IMR-90 (cell line): ENCODE measurements around the gene TBC1D1. TPM values are rescaled to one million over a fixed set of nuclear protein-coding genes. Genes with fewer than 3 reads are reported as not detected.

Experiments
- ATAC-seq: fragments of 200-7000 bp; cut with Tn5 transposase; 2 replicates; pipeline ENCODE4 v1.9.1; 2020; ENCODE audit warnings: low read depth, mild to moderate bottlenecking, moderate library complexity
- BruUV-seq: library from RNA; stranded (reverse); fragments of 400-500 nt; replicated peaks from 2 replicates; lab custom pipeline; 2021; lab: Mats Ljungman, UMichigan
- CTCF ChIA-PET: fragments of 300-600 bp; formaldehyde crosslinking; extraction: SDS; loops from one replicate; lab custom pipeline; 2021; ENCODE audit warnings: antibody characterized with exemption; lab: Yijun Ruan, JAX
- POLR2A ChIA-PET: fragments of 300-600 bp; sonication (Branson Sonifier 250); formaldehyde crosslinking; loops from one replicate; lab custom pipeline; 2022; ENCODE audit warnings: antibody characterized with exemption; ENCODE audit not compliant: unreplicated experiment; lab: Charles Lee
- DNase-seq: peaks from one replicate; pipeline ENCODE4 v3.0.0; 2013
- H2AFZ ChIP-seq: replicated peaks from 2 replicates; pipeline ENCODE3; 2013; ENCODE audit warnings: low read length, mild to moderate bottlenecking; ENCODE audit not compliant: poor library complexity
- H2AK5ac ChIP-seq: 2 replicates; pipeline ENCODE4 v1.6.1; 2013; ENCODE audit warnings: low read depth, low read length, inconsistent platforms
- H2AK9ac ChIP-seq: replicated peaks from 2 replicates; pipeline ENCODE3; 2013; ENCODE audit warnings: mild to moderate bottlenecking, low read depth, low read length, moderate library complexity; ENCODE audit not compliant: poor library complexity
- H2BK120ac ChIP-seq: 2 replicates; pipeline ENCODE4 v1.6.1; 2013; ENCODE audit warnings: low read depth, low read length, inconsistent platforms
- H2BK15ac ChIP-seq: 3 replicates; pipeline ENCODE4 v1.6.1; 2013; ENCODE audit warnings: low read depth, low read length, inconsistent platforms
- H2BK20ac ChIP-seq: 2 replicates; pipeline ENCODE4 v1.6.1; 2013; ENCODE audit warnings: low read depth, mild to moderate bottlenecking, inconsistent platforms, low read length, moderate library complexity
- H2BK5ac ChIP-seq: 2 replicates; pipeline ENCODE4 v1.6.1; 2013; ENCODE audit warnings: mild to moderate bottlenecking, low read depth, low read length, inconsistent platforms; ENCODE audit not compliant: poor library complexity, severe bottlenecking
- H3K14ac ChIP-seq: replicated peaks from 2 replicates; pipeline ENCODE4 v1.6.1; 2013; ENCODE audit warnings: low read depth, low read length, inconsistent platforms
- H3K18ac ChIP-seq: 2 replicates; pipeline ENCODE4 v1.6.1; 2013; ENCODE audit warnings: low read depth, low read length, control low read depth
- H3K23ac ChIP-seq: 2 replicates; pipeline ENCODE4 v1.6.1; 2013; ENCODE audit warnings: low read depth, low read length, inconsistent platforms
- H3K27ac ChIP-seq: 2 replicates; pipeline ENCODE4 v1.5.1; 2013; ENCODE audit warnings: mild to moderate bottlenecking, control low read depth, low read length; ENCODE audit not compliant: insufficient read depth
- H3K27me3 ChIP-seq: 2 replicates; pipeline ENCODE4 v1.6.1; 2013; ENCODE audit warnings: low read length; ENCODE audit not compliant: control insufficient read depth, insufficient read depth
- H3K36me3 ChIP-seq: 2 replicates; pipeline ENCODE4 v1.6.1; 2013; ENCODE audit warnings: low read length, mixed read lengths; ENCODE audit not compliant: control insufficient read depth, insufficient read depth
- H3K4ac ChIP-seq: 2 replicates; pipeline ENCODE4 v1.6.1; 2013; ENCODE audit warnings: low read depth, low read length, inconsistent platforms
- H3K4me1 ChIP-seq: 2 replicates; pipeline ENCODE4 v1.6.1; 2013; ENCODE audit warnings: low read length, mixed read lengths; ENCODE audit not compliant: control insufficient read depth, insufficient read depth
- H3K4me2 ChIP-seq: 2 replicates; pipeline ENCODE4 v1.6.1; 2013; ENCODE audit warnings: low read depth, mild to moderate bottlenecking, control low read depth, low read length, moderate library complexity
- H3K4me3 ChIP-seq: 2 replicates; pipeline ENCODE4 v1.5.1; 2013; ENCODE audit warnings: low read depth, mild to moderate bottlenecking, control low read depth, low read length, moderate library complexity; ENCODE audit not compliant: insufficient read depth
- H3K56ac ChIP-seq: 2 replicates; pipeline ENCODE4 v1.6.1; 2013; ENCODE audit warnings: low read length, inconsistent platforms; ENCODE audit not compliant: insufficient read depth; ENCODE audit errors: extremely low read depth
- H3K79me1 ChIP-seq, 2 experiments: 2 replicates each; pipeline ENCODE4 v1.6.1; 2013; ENCODE audit warnings: low read length in 2 of 2, inconsistent platforms in 1 of 2, low read depth in 1 of 2
- H3K9ac ChIP-seq: 2 replicates; pipeline ENCODE4 v1.6.1; 2013; ENCODE audit warnings: low read depth, low read length, control low read depth
- H3K9me1 ChIP-seq: 2 replicates; pipeline ENCODE4 v1.6.1; 2013; ENCODE audit warnings: low read length, inconsistent platforms; ENCODE audit not compliant: insufficient read depth
- H3K9me3 ChIP-seq: 2 replicates; pipeline ENCODE4 v1.6.1; 2013; ENCODE audit warnings: low read length; ENCODE audit not compliant: control insufficient read depth, insufficient read depth
- H4K20me1 ChIP-seq: 2 replicates; pipeline ENCODE4 v1.6.1; 2013; ENCODE audit warnings: low read length, inconsistent platforms; ENCODE audit not compliant: insufficient read depth
- H4K5ac ChIP-seq: 2 replicates; pipeline ENCODE4 v1.6.1; 2013; ENCODE audit warnings: mild to moderate bottlenecking, low read depth, low read length, control low read depth
- H4K8ac ChIP-seq, 2 experiments: 2 replicates each; pipeline ENCODE4 v1.6.1; 2013; ENCODE audit warnings: low read depth in 2 of 2, low read length in 2 of 2, control low read depth in 1 of 2, inconsistent platforms in 1 of 2
- H4K91ac ChIP-seq: 2 replicates; pipeline ENCODE4 v1.6.1; 2013; ENCODE audit warnings: low read depth, low read length, inconsistent platforms; ENCODE audit not compliant: insufficient read depth
- BHLHE40 ChIP-seq: fragments of 150-350 bp; IDR thresholded peaks from 2 replicates; pipeline ENCODE4 v1.6.1; 2016; ENCODE audit warnings: mild to moderate bottlenecking, low read depth, low read length
- CEBPB ChIP-seq: IDR thresholded peaks from 2 replicates; pipeline ENCODE4 v1.6.1; 2012; ENCODE audit warnings: low read depth, low read length, improper control_type of control experiment
- CHD1 ChIP-seq: IDR thresholded peaks from 2 replicates; pipeline ENCODE4 v1.6.1; 2012; ENCODE audit warnings: low read depth, low read length, improper control_type of control experiment
- CTCF ChIP-seq: conservative IDR thresholded peaks from 2 replicates; pipeline ENCODE4 v1.5.1; 2012; ENCODE audit warnings: mild to moderate bottlenecking, low read depth, low read length, improper control_type of control experiment
- ELK1 ChIP-seq: fragments of 150-350 bp; IDR thresholded peaks from 2 replicates; pipeline ENCODE4 v1.6.1; 2016; ENCODE audit warnings: low read depth, mild to moderate bottlenecking, low read length, moderate library complexity, borderline replicate concordance
- FOS ChIP-seq: fragments of 150-350 bp; IDR thresholded peaks from 2 replicates; pipeline ENCODE4 v1.6.1; 2016; ENCODE audit warnings: low read depth, low read length
- MAFK ChIP-seq: IDR thresholded peaks from 2 replicates; pipeline ENCODE4 v1.6.1; 2012; ENCODE audit warnings: low read depth, low read length, improper control_type of control experiment
- MAZ ChIP-seq: IDR thresholded peaks from 2 replicates; pipeline ENCODE4 v1.6.1; 2012; ENCODE audit warnings: low read depth, mild to moderate bottlenecking, low read length, improper control_type of control experiment, moderate library complexity, borderline replicate concordance
- MXI1 ChIP-seq: IDR thresholded peaks from 2 replicates; pipeline ENCODE4 v1.6.1; 2012; ENCODE audit warnings: low read depth, mild to moderate bottlenecking, low read length, moderate library complexity, borderline replicate concordance
- NFE2L2 ChIP-seq: fragments of 150-350 bp; IDR thresholded peaks from 2 replicates; pipeline ENCODE4 v1.6.1; 2016; ENCODE audit warnings: low read depth, mild to moderate bottlenecking, low read length
- POLR2A ChIP-seq: IDR thresholded peaks from 2 replicates; pipeline ENCODE4 v1.6.1; 2012; ENCODE audit warnings: mild to moderate bottlenecking, low read depth, low read length
- RAD21 ChIP-seq: IDR thresholded peaks from 2 replicates; pipeline ENCODE4 v1.6.1; 2012; ENCODE audit warnings: low read length, improper control_type of control experiment
- RCOR1 ChIP-seq: IDR thresholded peaks from 2 replicates; pipeline ENCODE4 v1.6.1; 2012; ENCODE audit warnings: mild to moderate bottlenecking, low read length, improper control_type of control experiment; ENCODE audit not compliant: insufficient replicate concordance
- RFX5 ChIP-seq: IDR thresholded peaks from 2 replicates; pipeline ENCODE4 v1.8.0; 2012; ENCODE audit warnings: low read depth, mild to moderate bottlenecking, low read length, moderate library complexity
- SMC3 ChIP-seq: fragments of 150-350 bp; IDR thresholded peaks from 2 replicates; pipeline ENCODE4 v1.6.1; 2016; ENCODE audit warnings: low read depth, mild to moderate bottlenecking, antibody characterized with exemption, low read length, moderate library complexity
- USF2 ChIP-seq: fragments of 150-350 bp; IDR thresholded peaks from 2 replicates; pipeline ENCODE4 v1.6.1; 2017; ENCODE audit warnings: mild to moderate bottlenecking, antibody characterized with exemption, low read length, low read depth
- WGBS, 2 experiments: methylation state at CpG; one replicate each; pipeline versions ENCODE4 v1.1.5 to v1.1.7; 2013; ENCODE audit warnings: missing lambda C conversion rate in 2 of 2; ENCODE audit not compliant: insufficient read length in 1 of 2; ENCODE audit errors: extremely low coverage in 2 of 2; 5-methylcytosine and 5-hydroxymethylcytosine counted together
- dilution Hi-C: fragments of 300-500 bp; cut with HindIII; formaldehyde crosslinking; loops from one replicate; pipeline ENCODE4 v1.14.3; 2018; ENCODE audit warnings: low sequenced_read_pairs; ENCODE audit not compliant: unreplicated experiment
- in situ Hi-C: fragments of 300-500 bp; cut with MboI; formaldehyde crosslinking; loops from 3 replicates; pipeline ENCODE4 v1.14.3; 2019; ENCODE audit warnings: low sequenced_read_pairs, inconsistent platforms, mixed read lengths
- intact Hi-C: fragments of 100-400 bp; cut with micrococcal nuclease; formaldehyde crosslinking; loops from 2 replicates; pipeline ENCODE4 v1.10.0; 2022
- polyA plus RNA-seq, 3 experiments: library from polyadenylated mRNA; depleted of rRNA; stranded (reverse); fragments of >200 nt; gene quantifications; 2 replicates each; pipeline ENCODE4 v1.2.3, GENCODE V29; 2012; ENCODE audit warnings: low replicate concordance in 1 of 3
- total RNA-seq: library from RNA; depleted of rRNA; stranded (reverse); fragments of >200 nt; gene quantifications from 2 replicates; pipeline ENCODE4 v1.2.3, GENCODE V29; 2012

Gene TBC1D1
- total and polyA plus RNA-seq, 2 of the 4 experiments (the other 2 are of a cell fraction), result 42.4 to 104 TPM

GRCh38 chr4:37938208-37938607 lies 47.3 kb downstream of the TBC1D1 start:
- TF ChIP-seq MXI1 (no peak), ELK1 (no peak), CTCF (no peak), MAFK (no peak), RCOR1 (no peak), RFX5 (no peak), CEBPB (no peak), RAD21 (no peak), MAZ (no peak), SMC3 (no peak), FOS (no peak), POLR2A (no peak), BHLHE40 (no peak), NFE2L2 (no peak), CHD1 (no peak), USF2 (no peak)
- H2BK120ac ChIP-seq, result no peak overlapping the region
- H3K4me1 ChIP-seq, result no peaks in the 10 kb centered on the region
- no peak overlapping the region for H2AK9ac ChIP-seq
- H3K56ac ChIP-seq, result no peak overlapping the region
- no peak overlapping the region for H3K4me3 ChIP-seq
- no peak overlapping the region for H2BK15ac ChIP-seq
- no peak overlapping the region for H4K91ac ChIP-seq
- H3K9me1 ChIP-seq, result no peaks in the 10 kb centered on the region
- peaks cover 38% of the 10 kb centered on the region for H3K27me3 ChIP-seq
- no CpG with 5 or more reads among the region's 3 CpGs for WGBS, 2 experiments
- H3K36me3 ChIP-seq, result no peaks in the 10 kb centered on the region
- no peak overlapping the region for H3K4ac ChIP-seq
- H3K9me3 ChIP-seq, result no peaks in the 10 kb centered on the region
- dilution Hi-C loops (no loop called here), in situ Hi-C loops (no loop called here), intact Hi-C loops (no loop called here)
- no peak overlapping the region for H3K27ac ChIP-seq
- no peaks in the 10 kb centered on the region for H4K20me1 ChIP-seq
- H2BK20ac ChIP-seq, result no peak overlapping the region
- no peak overlapping the region for H4K8ac ChIP-seq
- no peak overlapping the region for H3K23ac ChIP-seq
- H3K79me1 ChIP-seq, result no peaks in the 10 kb centered on the region
- H4K5ac ChIP-seq, result no peak overlapping the region
- H3K4me2 ChIP-seq, result no peak overlapping the region
- ATAC-seq (no peak), DNase-seq (no peak)
- no peak overlapping the region for H2AFZ ChIP-seq
- no peak overlapping the region for H2BK5ac ChIP-seq
- ChIA-PET CTCF (no interaction called here), POLR2A (no interaction called here)
- no peak overlapping the region for H2AK5ac ChIP-seq
- H3K9ac ChIP-seq, result no peak overlapping the region
- H3K18ac ChIP-seq, result no peak overlapping the region
- H3K14ac ChIP-seq, result no peak overlapping the region
- BruUV-seq, result no TSS peak
